AG08396 (cell line): ENCODE results near the gene ART5.

ENCODE experiments used
- DNase-seq: peaks from one replicate; pipeline ENCODE4 v3.0.0; 2012; ENCODE audit warnings: low spot score, mixed read lengths

ART5 gene, protein sequence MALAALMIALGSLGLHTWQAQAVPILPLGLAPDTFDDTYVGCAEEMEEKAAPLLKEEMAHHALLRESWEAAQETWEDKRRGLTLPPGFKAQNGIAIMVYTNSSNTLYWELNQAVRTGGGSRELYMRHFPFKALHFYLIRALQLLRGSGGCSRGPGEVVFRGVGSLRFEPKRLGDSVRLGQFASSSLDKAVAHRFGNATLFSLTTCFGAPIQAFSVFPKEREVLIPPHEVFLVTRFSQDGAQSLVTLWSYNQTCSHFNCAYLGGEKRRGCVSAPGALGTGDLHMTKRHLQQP

DNA sequence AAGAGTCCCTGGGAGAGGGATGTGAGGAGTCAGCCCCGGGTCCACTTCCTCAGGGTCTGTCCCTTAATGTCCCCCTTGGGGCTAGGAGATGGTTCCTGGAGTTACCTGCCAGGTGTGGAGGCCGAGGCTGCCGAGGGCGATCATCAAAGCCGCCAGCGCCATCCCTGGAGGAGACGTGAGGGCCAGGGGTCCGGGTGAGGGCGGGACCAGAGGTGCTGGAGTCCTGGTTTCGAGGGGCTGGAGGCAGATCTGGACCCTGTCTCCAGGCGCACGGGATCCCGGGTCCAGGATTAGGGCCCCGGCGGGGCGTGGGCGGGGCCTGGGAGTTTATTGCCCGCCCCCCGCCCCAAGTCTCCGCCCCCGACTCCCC, at the start of gene ART5:
TSS of gene ART5 (minus strand) at position 292 of the 370 bp plus-strand sequence. CDS start at position 162, 130 bp downstream.
- DNase-seq, result no peak

DNA sequence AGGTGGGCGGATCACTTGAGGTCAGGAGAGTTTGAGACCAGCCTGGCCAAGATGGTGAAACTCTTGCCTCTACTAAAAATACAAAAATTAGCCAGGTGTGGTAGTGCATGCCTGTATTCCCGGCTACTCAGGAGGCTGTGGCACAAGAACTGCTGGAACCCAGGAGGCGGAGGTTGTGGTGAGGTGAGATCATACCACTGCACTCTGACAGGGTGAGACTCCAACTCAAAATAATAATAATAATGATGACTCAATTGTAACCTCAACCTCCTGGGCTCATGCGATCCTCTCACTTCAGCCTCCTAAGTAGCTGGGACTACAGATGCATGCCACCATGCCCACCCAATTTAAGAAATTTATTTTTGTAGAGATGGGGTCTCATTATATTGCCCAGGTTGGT, 45.0 kb upstream of the ART5 start:
- no peak for DNase-seq

DNA sequence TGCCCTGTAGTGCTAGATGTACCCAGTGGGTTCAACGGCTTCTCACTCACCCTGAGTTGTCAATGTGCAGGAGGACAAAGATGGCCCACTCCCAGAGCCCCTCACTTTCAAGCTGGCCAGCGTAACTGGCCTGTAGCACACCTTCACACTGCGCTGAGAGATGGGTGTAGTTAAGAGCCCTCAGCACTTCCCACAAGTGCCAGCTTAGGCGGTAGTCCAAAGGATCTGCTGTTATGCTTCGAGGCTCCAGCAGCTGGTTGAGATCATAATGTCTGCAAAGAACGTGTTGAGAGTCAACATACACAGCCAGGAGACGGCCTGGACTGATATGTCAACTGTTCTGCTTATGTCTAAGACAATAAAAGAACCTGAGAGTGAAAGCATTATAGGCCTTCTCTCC, 44.1 kb upstream of the ART5 start:
- no peak for DNase-seq

DNA sequence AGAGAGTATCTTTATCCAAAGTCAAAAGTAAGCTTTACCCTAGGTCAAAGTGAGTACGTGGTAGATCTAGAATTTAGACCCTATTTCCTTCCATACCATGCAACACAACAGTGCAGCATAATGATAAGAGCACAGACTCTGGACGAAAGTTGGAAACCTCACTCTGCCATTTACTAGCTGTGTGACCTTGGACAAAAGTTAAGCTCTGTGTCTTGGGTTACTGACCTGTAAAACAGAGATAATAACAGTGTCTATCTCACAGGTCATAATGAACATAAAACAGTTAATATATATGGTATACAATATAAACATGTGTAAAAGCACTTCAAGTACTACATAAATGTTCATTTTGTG, 43.0 kb upstream of the ART5 start:
- no peak for DNase-seq

DNA sequence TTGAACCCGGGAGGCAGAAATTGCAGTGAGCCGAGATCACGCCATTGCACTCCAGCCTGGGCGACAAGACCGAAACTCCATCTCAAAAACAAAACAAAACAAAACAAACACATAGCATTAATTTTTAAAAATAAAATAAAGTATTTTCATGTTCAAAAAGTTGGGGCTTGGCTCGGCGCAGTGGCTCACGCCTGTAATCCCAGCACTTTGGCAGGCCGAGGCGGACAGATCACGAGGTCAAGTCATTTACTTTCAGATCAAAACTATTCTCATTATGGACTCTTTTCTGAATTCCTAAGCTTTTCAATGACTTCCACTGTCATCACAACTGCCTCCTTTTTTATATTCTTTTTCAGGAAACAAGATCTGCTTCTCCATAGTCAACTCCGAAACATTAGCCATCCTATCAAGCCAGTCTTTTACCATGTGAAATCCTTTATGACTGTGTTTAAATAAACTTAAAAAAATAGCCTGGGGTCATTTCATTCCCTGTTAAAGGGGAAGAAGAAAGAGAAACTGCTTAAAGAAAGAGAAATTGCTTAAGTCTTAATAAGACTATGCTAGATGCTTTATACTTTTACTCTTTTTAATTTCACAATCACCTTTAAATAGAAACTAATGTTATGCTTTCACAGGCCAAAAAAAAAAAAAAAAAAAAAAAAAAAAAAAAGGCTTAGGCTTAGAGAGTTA, 42.5 kb upstream of the ART5 start:
- no peak for DNase-seq

DNA sequence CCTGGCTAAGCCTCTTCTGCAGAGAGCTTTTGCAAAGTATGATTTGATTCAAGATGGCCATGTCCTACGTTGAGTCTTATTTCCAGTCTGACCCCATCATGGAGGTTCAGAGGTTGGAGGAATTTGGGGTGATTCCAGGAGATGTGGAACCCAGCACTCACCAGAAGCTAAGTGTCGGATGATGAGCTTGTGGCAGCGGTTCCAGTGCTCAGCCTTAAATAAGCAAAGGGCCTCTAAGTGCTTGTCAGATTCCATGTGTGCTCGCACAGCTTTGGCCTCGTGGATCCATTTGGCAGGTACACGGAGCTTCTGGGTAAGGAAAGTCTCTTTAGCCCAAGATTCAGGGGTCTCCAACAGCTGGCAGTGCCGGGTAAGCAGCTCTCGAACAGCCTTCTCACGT, 41.2 kb upstream of the ART5 start:
- DNase-seq, result no peak

DNA sequence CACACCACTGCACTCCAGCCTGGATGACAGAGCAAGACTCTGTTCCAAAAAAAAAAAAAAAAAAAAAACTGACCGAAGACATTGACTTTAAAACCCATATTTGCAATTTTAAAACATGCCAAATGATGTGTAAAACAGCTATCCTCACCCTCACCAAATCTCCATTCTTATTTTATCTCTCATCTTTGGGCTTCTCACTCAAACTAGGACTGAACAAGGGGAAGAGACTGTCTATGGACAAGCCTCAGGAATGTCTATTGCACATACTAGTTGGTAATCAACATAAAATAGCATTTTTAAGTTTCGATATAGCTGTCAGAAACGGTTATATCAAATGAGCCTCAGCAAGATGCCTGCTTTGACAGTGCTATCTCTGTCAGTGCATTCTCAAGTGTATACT, 37.3 kb upstream of the ART5 start:
- DNase-seq, result no peak

DNA sequence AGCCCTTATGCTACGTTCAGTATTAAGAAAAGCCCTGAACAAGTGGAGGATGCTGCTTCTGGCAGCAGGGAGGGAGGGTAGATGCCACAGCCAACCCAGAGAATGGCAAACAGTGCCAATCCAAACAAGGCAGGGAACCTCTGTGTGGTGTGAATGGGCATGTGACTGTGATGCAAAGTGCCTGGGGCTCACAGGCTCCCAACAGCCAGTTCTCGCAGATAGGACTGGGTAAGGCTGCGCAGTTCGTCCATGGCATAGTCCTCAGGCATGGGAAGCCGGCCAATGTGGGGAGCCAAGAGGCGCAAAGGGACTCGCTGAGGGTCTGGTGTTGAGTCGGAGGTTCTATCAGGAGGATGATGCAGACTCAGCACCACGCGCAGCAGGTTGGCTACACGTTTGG, 34.2 kb upstream of the ART5 start:
- no peak for DNase-seq

DNA sequence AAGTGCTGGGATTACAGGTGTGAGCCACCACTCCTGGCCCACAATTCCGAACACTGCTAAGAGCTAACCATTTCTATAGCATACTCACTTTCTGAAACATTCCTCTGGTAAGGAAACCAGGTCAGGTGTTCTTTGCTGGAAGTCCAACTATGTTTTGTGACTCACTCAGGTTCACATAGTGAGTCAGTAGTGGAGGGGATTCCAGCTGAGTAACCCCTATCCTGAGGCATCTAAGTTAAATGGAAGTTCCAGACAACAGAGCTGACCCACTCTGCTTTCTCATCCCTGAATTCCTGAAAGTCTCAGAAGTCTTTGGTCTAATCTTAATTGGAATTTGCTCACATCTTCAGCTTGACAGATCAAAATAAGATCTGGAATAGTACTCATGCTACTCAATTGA, 32.4 kb upstream of the ART5 start:
- DNase-seq, result no peak

DNA sequence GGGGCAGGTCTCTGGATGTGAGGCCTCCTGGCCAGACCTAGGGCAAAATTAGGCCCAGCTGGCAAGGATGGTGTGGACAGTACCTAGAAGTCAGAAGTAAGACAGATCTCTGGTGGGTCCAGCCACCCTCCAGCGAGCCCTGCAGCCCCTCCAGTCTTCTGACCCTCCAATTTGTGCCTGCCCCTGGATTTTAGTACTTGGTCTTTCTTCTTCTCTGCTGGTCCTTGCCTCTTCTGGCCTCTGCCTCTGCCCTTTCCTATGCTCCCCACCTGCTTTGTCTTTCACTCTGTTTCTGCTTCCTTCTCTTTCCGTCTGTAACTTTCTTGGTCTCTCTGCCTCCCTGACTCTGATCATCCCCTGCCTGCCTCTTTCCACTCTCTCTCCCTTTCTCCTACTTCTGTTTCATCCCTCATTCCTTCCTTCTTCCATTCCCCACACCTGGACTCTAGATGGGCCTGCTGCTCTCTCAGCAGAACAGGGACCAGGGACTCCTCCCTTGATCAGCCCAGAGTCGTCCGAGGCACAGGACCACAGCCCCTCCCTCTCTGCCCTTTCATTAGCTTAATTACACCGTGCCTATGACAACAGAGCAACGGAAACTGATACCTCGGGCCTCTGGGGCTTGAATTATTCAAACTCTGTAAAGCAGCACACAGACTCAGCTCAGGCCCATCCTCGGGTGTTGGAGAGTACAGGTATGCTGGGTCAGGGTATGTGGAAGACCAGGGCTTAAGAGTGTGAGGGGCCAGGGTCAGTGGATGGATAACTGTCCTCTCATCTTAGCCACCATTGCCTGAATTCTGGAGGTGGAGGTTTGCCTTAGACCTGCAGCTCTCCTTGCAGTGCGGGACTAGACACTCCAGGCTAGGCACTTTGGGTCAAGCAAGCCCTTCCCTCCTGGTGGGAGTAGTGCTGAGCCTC, 29.8 kb upstream of the ART5 start, which contains the start of gene CHRNA10:
TSS of gene CHRNA10 (minus strand) at position 51 of the 921 bp plus-strand sequence. CDS start 72 bp downstream, outside the sequence.
- no peak for DNase-seq

DNA sequence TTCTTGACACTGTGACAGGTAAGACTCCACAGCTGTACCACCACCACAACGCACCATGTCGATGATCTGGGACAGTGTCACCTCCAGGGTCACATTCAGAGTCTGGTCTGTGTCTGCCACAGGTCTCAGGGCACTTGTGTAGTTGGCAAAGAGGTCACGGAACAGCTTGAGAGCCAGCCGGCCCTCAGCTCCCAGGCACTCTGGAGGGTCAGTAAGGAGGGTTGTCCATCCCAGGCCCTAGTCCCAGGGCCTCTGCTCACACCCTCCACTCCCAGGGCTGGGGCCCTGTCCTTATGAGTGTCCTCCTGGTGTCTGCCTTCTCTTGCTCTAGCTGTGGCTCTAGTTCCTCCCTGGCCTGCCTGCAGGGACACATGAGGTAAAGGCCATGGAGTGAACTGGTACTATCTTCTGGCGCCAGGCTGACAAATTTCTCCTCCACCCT, 28.0 kb upstream of the ART5 start:
- DNase-seq, result no peak

DNA sequence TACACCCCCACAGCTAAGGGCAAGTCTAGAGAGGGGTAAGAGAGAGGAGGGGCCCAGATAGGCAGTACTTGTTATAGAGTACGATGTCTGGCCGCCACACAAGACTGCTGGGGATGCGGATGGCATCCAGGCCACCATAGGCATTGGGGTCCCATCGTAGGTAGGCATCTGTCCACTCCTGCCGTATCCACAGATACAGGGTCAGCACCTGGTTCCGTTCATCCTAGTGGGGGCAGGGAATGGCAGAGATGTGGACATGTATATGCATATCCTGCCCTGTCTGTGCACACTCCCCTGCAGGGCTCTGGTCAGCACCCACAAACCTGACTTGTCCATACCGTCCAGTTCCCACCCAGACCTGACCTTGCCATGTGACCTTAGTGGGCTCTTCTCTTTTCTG, 27.3 kb upstream of the ART5 start:
- no peak for DNase-seq

DNA sequence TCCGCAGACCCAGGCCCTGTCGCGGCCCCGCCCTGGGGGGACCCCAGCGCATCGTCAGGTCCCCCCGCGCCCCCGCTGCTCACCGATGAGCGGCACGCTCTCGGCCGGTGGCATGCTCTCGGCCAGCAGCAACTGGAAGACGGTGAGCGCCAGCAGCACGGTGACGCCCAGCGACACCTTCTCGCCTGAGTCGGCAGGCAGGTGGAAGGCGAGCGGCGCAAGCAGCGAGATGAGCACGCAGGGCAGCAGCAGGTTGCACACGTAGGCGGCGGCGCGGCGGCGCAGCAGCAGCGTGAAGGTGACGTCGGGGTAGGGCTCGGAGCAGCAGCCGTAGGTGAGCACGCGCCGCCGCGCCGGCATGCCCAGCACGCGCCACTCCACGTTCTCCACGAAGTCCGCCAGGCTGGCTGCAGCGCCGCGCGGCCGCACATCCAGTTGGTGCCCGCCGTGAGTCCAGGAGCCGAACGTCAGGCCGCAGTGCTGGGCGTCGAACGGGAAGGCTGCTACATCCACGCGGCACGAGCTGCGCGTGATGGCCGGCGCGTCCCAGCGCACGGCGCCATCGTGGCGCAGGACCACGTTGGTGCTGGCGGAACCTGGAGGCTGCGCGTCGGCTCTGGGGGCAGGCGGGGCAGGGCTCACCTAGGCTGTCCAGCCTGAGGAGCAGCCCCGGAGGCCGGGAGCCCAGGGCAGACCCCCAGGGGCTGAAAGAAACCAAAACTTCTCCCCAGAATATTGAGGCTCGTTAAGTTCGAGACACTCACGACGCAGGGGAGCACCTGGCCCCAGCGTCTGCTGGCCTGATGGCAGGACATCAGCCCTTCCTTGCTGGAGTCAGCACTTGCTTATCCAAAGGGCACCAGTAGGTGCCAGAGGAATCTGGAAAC, 25.6 kb upstream of the ART5 start:
- no peak for DNase-seq

DNA sequence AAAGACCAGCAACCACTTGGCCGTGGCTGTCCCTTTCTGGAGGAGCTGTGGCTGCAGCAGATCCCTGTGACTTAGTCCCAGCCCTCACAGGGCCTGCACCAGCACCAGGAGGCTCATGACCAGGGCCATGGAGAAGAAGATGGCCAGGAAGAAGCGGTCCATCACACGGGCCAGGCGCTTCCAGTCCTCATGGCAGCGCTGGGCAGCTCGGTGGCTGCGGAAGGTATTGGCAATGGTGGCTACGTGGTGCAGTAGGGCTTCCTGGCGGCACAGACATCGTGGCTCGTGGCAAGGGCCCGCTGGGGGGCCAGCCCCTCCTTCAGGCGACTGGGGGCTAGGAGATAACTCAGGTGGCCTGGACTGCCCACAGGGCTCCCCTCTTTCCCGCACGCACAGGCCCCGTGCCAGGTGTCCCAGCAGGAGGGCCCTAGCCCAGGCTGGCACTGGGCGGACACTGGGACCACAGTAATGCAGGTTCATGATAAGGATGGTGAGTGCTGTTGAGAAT, 24.3 kb upstream of the ART5 start:
- no peak for DNase-seq

DNA sequence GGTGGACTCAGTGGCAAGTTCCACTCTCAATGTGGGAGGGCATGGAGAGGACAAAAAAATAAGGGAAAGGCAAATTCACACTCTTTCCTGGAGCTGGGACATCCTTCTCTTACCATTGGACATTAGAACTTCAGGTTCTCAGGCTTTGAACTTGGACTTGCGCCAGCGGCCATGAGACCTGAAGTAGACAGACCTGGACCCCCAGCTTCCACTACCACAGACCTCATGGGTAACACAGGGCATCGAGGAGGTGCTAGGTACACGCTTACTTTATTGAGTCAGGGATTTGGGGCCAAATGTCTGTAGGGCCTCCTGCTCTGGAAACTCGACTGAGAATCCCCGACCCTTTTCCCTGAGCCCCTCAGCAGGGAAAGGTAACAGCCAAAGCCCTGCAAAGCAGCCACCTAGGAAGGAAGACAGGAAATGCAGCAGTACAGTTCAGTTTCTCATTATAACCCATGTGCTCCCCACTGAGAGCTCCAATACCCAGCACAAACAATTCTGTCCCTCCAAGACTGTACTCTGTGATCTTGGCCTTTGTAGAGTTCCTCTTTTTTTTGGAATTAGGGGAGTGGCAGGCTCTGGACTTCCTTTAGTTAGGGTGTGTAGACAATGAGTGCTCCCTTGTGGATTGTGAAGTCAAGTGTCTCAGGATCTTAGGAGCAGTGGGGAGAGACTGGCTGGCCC, 23.7 kb upstream of the ART5 start:
- DNase-seq, result no peak

DNA sequence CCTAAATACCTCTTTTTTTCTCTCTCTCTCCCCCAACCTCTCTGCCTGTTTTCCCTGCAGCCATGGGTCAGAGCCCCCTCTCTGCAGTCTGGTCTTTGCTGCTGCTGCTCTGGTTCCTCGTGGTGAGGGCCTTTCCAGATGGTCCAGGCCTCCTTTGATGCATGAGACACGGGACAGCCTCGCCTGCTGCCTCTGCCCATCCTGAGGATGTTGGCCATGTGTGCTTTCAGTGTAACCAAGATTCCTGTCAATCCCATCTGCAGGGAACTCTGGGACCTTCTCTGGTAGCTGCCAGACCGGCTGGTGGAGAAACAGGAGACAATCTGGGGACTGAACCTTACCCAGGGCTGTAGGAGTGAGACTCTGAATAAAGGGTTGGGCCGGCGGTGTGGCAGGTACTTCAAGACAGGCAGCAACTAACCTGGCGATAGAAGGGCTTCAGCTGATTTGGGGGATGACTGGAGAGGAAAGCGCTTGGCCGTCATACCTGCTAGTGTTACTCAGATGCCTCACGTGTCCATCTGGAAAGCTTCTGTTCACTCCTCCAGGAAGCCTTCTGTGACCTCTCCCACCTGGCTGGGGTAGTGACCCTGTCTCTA, 22.3 kb upstream of the ART5 start:
- DNase-seq, result no peak

DNA sequence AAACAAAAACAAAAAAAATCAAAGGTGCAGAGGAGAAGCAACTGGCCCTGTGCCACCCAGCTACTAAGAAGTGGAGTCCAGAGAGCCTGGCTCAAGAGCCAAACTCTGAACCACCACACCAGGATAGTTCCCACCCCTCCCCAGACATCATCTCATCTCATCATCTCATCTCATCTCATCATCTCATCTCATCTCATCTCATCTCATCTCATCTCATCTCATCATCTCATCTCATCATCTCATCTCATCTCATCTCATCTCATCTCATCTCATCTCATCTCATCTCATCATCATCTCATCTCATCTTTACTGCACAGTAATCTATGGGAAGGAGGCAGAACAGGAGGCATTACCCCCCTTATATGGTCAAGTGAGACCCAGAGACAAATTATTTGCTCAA, 21.1 kb upstream of the ART5 start:
- DNase-seq, result no peak

DNA sequence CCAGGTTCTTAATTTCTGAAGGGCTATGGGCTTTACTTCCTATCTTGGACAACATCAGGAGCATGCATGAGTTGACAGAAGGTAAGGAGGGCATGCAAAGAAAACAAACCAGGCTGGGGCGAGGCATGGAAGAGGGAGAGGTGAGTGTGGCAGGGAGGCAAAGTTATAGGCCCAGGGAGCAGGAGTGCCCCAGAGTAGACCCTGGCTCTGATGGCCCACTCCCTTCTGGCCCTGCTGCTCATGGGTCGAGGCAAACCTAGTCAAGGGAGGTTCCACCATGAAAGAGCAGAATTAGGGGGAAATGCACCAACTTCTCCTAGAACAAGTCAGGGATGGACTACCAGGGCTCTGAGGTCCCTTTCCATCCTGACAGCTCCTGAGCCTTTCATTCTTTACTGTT, 19.2 kb upstream of the ART5 start:
- no peak for DNase-seq

DNA sequence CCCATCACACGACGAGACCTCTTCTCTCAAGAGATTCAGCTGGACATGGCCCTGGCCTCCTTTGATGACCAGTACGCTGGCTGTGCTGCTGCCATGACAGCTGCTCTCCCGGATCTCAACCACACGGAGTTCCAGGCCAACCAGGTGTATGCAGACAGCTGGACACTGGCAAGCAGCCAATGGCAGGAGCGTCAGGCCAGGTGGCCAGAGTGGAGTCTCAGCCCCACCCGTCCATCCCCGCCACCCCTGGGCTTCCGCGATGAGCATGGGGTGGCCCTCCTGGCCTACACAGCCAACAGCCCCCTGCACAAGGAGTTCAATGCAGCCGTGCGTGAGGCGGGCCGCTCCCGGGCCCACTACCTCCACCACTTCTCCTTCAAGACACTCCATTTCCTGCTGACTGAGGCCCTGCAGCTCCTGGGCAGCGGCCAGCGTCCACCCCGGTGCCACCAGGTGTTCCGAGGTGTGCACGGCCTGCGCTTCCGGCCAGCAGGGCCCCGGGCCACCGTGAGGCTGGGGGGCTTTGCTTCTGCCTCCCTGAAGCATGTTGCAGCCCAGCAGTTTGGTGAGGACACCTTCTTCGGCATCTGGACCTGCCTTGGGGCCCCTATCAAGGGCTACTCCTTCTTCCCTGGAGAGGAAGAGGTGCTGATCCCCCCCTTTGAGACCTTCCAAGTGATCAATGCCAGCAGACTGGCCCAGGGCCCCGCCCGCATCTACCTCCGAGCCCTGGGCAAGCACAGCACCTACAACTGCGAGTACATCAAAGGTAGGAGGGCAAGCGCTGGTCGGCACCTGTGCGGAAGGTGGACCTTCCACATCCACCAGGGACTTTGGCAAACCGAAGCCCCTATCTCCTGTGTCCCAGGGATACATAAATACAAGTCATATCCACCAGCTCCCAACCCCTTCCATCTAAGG, 18.1 kb upstream of the ART5 start:
- no peak for DNase-seq
